IMR-90 (cell line): ENCODE results near the gene ADGRG3. TPM values are rescaled to one million over a fixed set of nuclear protein-coding genes. Genes with fewer than 3 reads are reported as not detected.

Source experiments
- ATAC-seq: fragments of 200-7000 bp; cut with Tn5 transposase; 2 replicates; pipeline ENCODE4 v1.9.1; 2020; ENCODE audit warnings: low read depth, mild to moderate bottlenecking, moderate library complexity
- BruUV-seq: library from RNA; stranded (reverse); fragments of 400-500 nt; replicated peaks from 2 replicates; lab custom pipeline; 2021; lab: Mats Ljungman, UMichigan
- CTCF ChIA-PET: fragments of 300-600 bp; formaldehyde crosslinking; extraction: SDS; loops from one replicate; lab custom pipeline; 2021; ENCODE audit warnings: antibody characterized with exemption; lab: Yijun Ruan, JAX
- POLR2A ChIA-PET: fragments of 300-600 bp; sonication (Branson Sonifier 250); formaldehyde crosslinking; loops from one replicate; lab custom pipeline; 2022; ENCODE audit warnings: antibody characterized with exemption; ENCODE audit not compliant: unreplicated experiment; lab: Charles Lee
- DNase-seq: peaks from one replicate; pipeline ENCODE4 v3.0.0; 2013
- H2AFZ ChIP-seq: replicated peaks from 2 replicates; pipeline ENCODE3; 2013; ENCODE audit warnings: low read length, mild to moderate bottlenecking; ENCODE audit not compliant: poor library complexity
- H2AK5ac ChIP-seq: 2 replicates; pipeline ENCODE4 v1.6.1; 2013; ENCODE audit warnings: low read depth, low read length, inconsistent platforms
- H2AK9ac ChIP-seq: replicated peaks from 2 replicates; pipeline ENCODE3; 2013; ENCODE audit warnings: mild to moderate bottlenecking, low read depth, low read length, moderate library complexity; ENCODE audit not compliant: poor library complexity
- H2BK120ac ChIP-seq: 2 replicates; pipeline ENCODE4 v1.6.1; 2013; ENCODE audit warnings: low read depth, low read length, inconsistent platforms
- H2BK15ac ChIP-seq: 3 replicates; pipeline ENCODE4 v1.6.1; 2013; ENCODE audit warnings: low read depth, low read length, inconsistent platforms
- H2BK20ac ChIP-seq: 2 replicates; pipeline ENCODE4 v1.6.1; 2013; ENCODE audit warnings: low read depth, mild to moderate bottlenecking, inconsistent platforms, low read length, moderate library complexity
- H2BK5ac ChIP-seq: 2 replicates; pipeline ENCODE4 v1.6.1; 2013; ENCODE audit warnings: mild to moderate bottlenecking, low read depth, low read length, inconsistent platforms; ENCODE audit not compliant: poor library complexity, severe bottlenecking
- H3K14ac ChIP-seq: replicated peaks from 2 replicates; pipeline ENCODE4 v1.6.1; 2013; ENCODE audit warnings: low read depth, low read length, inconsistent platforms
- H3K18ac ChIP-seq: 2 replicates; pipeline ENCODE4 v1.6.1; 2013; ENCODE audit warnings: low read depth, low read length, control low read depth
- H3K23ac ChIP-seq: 2 replicates; pipeline ENCODE4 v1.6.1; 2013; ENCODE audit warnings: low read depth, low read length, inconsistent platforms
- H3K27ac ChIP-seq: 2 replicates; pipeline ENCODE4 v1.5.1; 2013; ENCODE audit warnings: mild to moderate bottlenecking, control low read depth, low read length; ENCODE audit not compliant: insufficient read depth
- H3K27me3 ChIP-seq: 2 replicates; pipeline ENCODE4 v1.6.1; 2013; ENCODE audit warnings: low read length; ENCODE audit not compliant: control insufficient read depth, insufficient read depth
- H3K36me3 ChIP-seq: 2 replicates; pipeline ENCODE4 v1.6.1; 2013; ENCODE audit warnings: low read length, mixed read lengths; ENCODE audit not compliant: control insufficient read depth, insufficient read depth
- H3K4ac ChIP-seq: 2 replicates; pipeline ENCODE4 v1.6.1; 2013; ENCODE audit warnings: low read depth, low read length, inconsistent platforms
- H3K4me1 ChIP-seq: 2 replicates; pipeline ENCODE4 v1.6.1; 2013; ENCODE audit warnings: low read length, mixed read lengths; ENCODE audit not compliant: control insufficient read depth, insufficient read depth
- H3K4me2 ChIP-seq: 2 replicates; pipeline ENCODE4 v1.6.1; 2013; ENCODE audit warnings: low read depth, mild to moderate bottlenecking, control low read depth, low read length, moderate library complexity
- H3K4me3 ChIP-seq: 2 replicates; pipeline ENCODE4 v1.5.1; 2013; ENCODE audit warnings: low read depth, mild to moderate bottlenecking, control low read depth, low read length, moderate library complexity; ENCODE audit not compliant: insufficient read depth
- H3K56ac ChIP-seq: 2 replicates; pipeline ENCODE4 v1.6.1; 2013; ENCODE audit warnings: low read length, inconsistent platforms; ENCODE audit not compliant: insufficient read depth; ENCODE audit errors: extremely low read depth
- H3K79me1 ChIP-seq, 2 experiments: 2 replicates each; pipeline ENCODE4 v1.6.1; 2013; ENCODE audit warnings: low read length in 2 of 2, inconsistent platforms in 1 of 2, low read depth in 1 of 2
- H3K9ac ChIP-seq: 2 replicates; pipeline ENCODE4 v1.6.1; 2013; ENCODE audit warnings: low read depth, low read length, control low read depth
- H3K9me1 ChIP-seq: 2 replicates; pipeline ENCODE4 v1.6.1; 2013; ENCODE audit warnings: low read length, inconsistent platforms; ENCODE audit not compliant: insufficient read depth
- H3K9me3 ChIP-seq: 2 replicates; pipeline ENCODE4 v1.6.1; 2013; ENCODE audit warnings: low read length; ENCODE audit not compliant: control insufficient read depth, insufficient read depth
- H4K20me1 ChIP-seq: 2 replicates; pipeline ENCODE4 v1.6.1; 2013; ENCODE audit warnings: low read length, inconsistent platforms; ENCODE audit not compliant: insufficient read depth
- H4K5ac ChIP-seq: 2 replicates; pipeline ENCODE4 v1.6.1; 2013; ENCODE audit warnings: mild to moderate bottlenecking, low read depth, low read length, control low read depth
- H4K8ac ChIP-seq, 2 experiments: 2 replicates each; pipeline ENCODE4 v1.6.1; 2013; ENCODE audit warnings: low read depth in 2 of 2, low read length in 2 of 2, control low read depth in 1 of 2, inconsistent platforms in 1 of 2
- H4K91ac ChIP-seq: 2 replicates; pipeline ENCODE4 v1.6.1; 2013; ENCODE audit warnings: low read depth, low read length, inconsistent platforms; ENCODE audit not compliant: insufficient read depth
- CEBPB ChIP-seq: IDR thresholded peaks from 2 replicates; pipeline ENCODE4 v1.6.1; 2012; ENCODE audit warnings: low read depth, low read length, improper control_type of control experiment
- CHD1 ChIP-seq: IDR thresholded peaks from 2 replicates; pipeline ENCODE4 v1.6.1; 2012; ENCODE audit warnings: low read depth, low read length, improper control_type of control experiment
- MAFK ChIP-seq: IDR thresholded peaks from 2 replicates; pipeline ENCODE4 v1.6.1; 2012; ENCODE audit warnings: low read depth, low read length, improper control_type of control experiment
- MXI1 ChIP-seq: IDR thresholded peaks from 2 replicates; pipeline ENCODE4 v1.6.1; 2012; ENCODE audit warnings: low read depth, mild to moderate bottlenecking, low read length, moderate library complexity, borderline replicate concordance
- NFE2L2 ChIP-seq: fragments of 150-350 bp; IDR thresholded peaks from 2 replicates; pipeline ENCODE4 v1.6.1; 2016; ENCODE audit warnings: low read depth, mild to moderate bottlenecking, low read length
- POLR2A ChIP-seq: IDR thresholded peaks from 2 replicates; pipeline ENCODE4 v1.6.1; 2012; ENCODE audit warnings: mild to moderate bottlenecking, low read depth, low read length
- RAD21 ChIP-seq: IDR thresholded peaks from 2 replicates; pipeline ENCODE4 v1.6.1; 2012; ENCODE audit warnings: low read length, improper control_type of control experiment
- RCOR1 ChIP-seq: IDR thresholded peaks from 2 replicates; pipeline ENCODE4 v1.6.1; 2012; ENCODE audit warnings: mild to moderate bottlenecking, low read length, improper control_type of control experiment; ENCODE audit not compliant: insufficient replicate concordance
- SMC3 ChIP-seq: fragments of 150-350 bp; IDR thresholded peaks from 2 replicates; pipeline ENCODE4 v1.6.1; 2016; ENCODE audit warnings: low read depth, mild to moderate bottlenecking, antibody characterized with exemption, low read length, moderate library complexity
- WGBS, 2 experiments: methylation state at CpG; one replicate each; pipeline versions ENCODE4 v1.1.5 to v1.1.7; 2013; ENCODE audit warnings: missing lambda C conversion rate in 2 of 2; ENCODE audit not compliant: insufficient read length in 1 of 2; ENCODE audit errors: extremely low coverage in 2 of 2; 5-methylcytosine and 5-hydroxymethylcytosine counted together
- dilution Hi-C: fragments of 300-500 bp; cut with HindIII; formaldehyde crosslinking; loops from one replicate; pipeline ENCODE4 v1.14.3; 2018; ENCODE audit warnings: low sequenced_read_pairs; ENCODE audit not compliant: unreplicated experiment
- in situ Hi-C: fragments of 300-500 bp; cut with MboI; formaldehyde crosslinking; loops from 3 replicates; pipeline ENCODE4 v1.14.3; 2019; ENCODE audit warnings: low sequenced_read_pairs, inconsistent platforms, mixed read lengths
- intact Hi-C: fragments of 100-400 bp; cut with micrococcal nuclease; formaldehyde crosslinking; loops from 2 replicates; pipeline ENCODE4 v1.10.0; 2022
- polyA plus RNA-seq, 3 experiments: library from polyadenylated mRNA; depleted of rRNA; stranded (reverse); fragments of >200 nt; gene quantifications; 2 replicates each; pipeline ENCODE4 v1.2.3, GENCODE V29; 2012; ENCODE audit warnings: low replicate concordance in 1 of 3
- total RNA-seq: library from RNA; depleted of rRNA; stranded (reverse); fragments of >200 nt; gene quantifications from 2 replicates; pipeline ENCODE4 v1.2.3, GENCODE V29; 2012

ADGRG3 gene
- total and polyA plus RNA-seq, 2 of the 4 experiments (the other 2 are of a cell fraction), result not detected

DNA sequence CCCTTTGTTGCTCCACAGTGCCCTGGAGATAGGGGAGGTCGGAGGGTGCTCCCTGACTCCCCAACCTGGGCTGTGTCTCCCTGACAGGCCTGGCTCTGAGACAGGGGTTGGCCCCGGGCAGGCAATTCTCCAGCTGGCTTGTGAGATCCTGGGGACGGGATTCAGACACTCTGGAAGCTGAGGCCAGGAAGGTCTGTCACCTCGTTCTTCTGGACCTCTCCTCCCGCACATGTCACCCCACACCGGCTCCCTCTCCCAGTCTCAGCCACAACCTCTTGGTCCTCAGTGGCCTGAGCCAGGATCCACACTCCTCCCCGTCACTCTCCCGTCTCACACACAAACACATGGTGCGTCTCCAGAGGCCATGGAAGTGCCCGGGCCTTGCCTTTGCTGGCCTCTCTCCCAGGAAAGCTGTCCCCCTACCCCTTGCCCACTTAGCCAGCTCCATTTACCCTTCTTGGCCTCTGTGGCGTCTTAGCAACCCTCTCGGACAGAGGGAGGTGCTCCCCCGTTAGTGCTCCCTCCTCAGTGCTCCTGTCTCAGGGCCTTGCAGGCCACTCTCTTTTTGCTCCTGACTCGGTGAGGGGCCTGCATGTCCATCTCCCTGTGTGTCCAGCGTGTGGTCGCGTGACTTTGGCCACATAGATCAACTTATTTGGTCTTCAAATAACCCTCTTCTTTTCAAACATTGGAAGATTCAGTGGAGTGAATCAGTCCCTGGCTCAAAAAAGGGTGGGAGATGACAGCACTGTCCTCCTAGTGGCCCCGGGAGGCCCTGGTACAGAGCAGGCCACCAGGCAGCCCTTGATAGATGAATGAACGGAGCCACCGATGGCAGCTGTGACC lies 747 bp downstream of the ADGRG3 start:
- dilution Hi-C loops, result no loop called here
- Histone ChIP-seq H2BK120ac (no peak overlapping the region), H3K4me1 (no peaks in the 10 kb centered on the region), H3K27ac (no peak overlapping the region), H3K14ac (no peak overlapping the region), H3K56ac (no peak overlapping the region), H3K4me3 (no peak overlapping the region), H2AK9ac (no peak overlapping the region), H2BK15ac (no peak overlapping the region), H3K9ac (no peak overlapping the region), H4K5ac (no peak overlapping the region), H3K23ac (no peak overlapping the region), H2BK20ac (no peak overlapping the region), H3K36me3 (no peaks in the 10 kb centered on the region), H3K18ac (no peak overlapping the region), H2AFZ (no peak overlapping the region), H3K79me1 (no peaks in the 10 kb centered on the region), H3K27me3 (peaks cover 41% of the 10 kb centered on the region), H3K4me2 (no peak overlapping the region), H4K20me1 (no peaks in the 10 kb centered on the region; the same call in 1 of the 2 replicates), H3K9me1 (no peaks in the 10 kb centered on the region; the same call in 1 of the 2 replicates), H4K91ac (no peak overlapping the region), H3K9me3 (no peaks in the 10 kb centered on the region), H4K8ac (no peak overlapping the region), H3K4ac (no peak overlapping the region), H2BK5ac (no peak overlapping the region), H2AK5ac (no peak overlapping the region)
- ChIA-PET POLR2A (no interaction called here), CTCF (no interaction called here)
- BruUV-seq, result no TSS peak
- in situ Hi-C loops, result no loop called here
- TF ChIP-seq RAD21 (no peak), CHD1 (no peak), MAFK (no peak), MXI1 (no peak), POLR2A (no peak), CEBPB (no peak), SMC3 (no peak), RCOR1 (no peak), NFE2L2 (no peak)
- ATAC-seq (no peak; the same call in 1 of the 2 replicates), DNase-seq (no peak)
- WGBS, 2 experiments, result 82% methylated on average over 13 of the region's 20 CpGs; no CpG with 5 or more reads in 1 of the 2 experiments
- intact Hi-C loops, result no loop called here
